HepG2 (cell line): ENCODE results near the gene TUT4. TPM values are rescaled to one million over a fixed set of nuclear protein-coding genes. Genes with fewer than 3 reads are reported as not detected.

Experiments
- ATAC-seq: fragments of 200-7000 bp; cut with Tn5 transposase; 3 replicates; pipeline ENCODE4 v1.9.1; 2020; ENCODE audit warnings: mild to moderate bottlenecking, moderate library complexity
- BruUV-seq: library from RNA; stranded (reverse); fragments of 400-500 nt; replicated peaks from 2 replicates; lab custom pipeline; 2021; lab: Mats Ljungman, UMichigan
- CTCF ChIA-PET: fragments of 300-600 bp; formaldehyde crosslinking; extraction: SDS; loops from one replicate; lab custom pipeline; 2021; ENCODE audit warnings: low total read pairs, inconsistent platforms, low intra/inter-chr PET ratio; lab: Yijun Ruan, JAX
- POLR2A ChIA-PET: fragments of 350-600 bp; sonication (Branson Sonifier 250); formaldehyde crosslinking; loops from one replicate; lab custom pipeline; 2020; ENCODE audit warnings: antibody characterized with exemption, inconsistent platforms; lab: Yijun Ruan, JAX
- DNase-seq: peaks from one replicate; pipeline ENCODE4 v3.0.0-alpha.2; 2015; ENCODE audit warnings: low spot score
- FAIRE-seq: peaks from 3 replicates; lab custom pipeline; 2011; peaks lifted over from hg19 to GRCh38; lab: Jason Lieb, UNC
- H2AFZ ChIP-seq: one replicate; pipeline ENCODE4 v1.6.1; 2011; ENCODE audit warnings: low read length, inconsistent platforms
- H3K27ac ChIP-seq: fragments of 300-600 bp; 3 replicates; pipeline ENCODE4 v1.8.0; 2011; ENCODE audit warnings: mixed run types, mild to moderate bottlenecking, mixed read lengths, low read length, inconsistent platforms; ENCODE audit not compliant: insufficient read depth; ENCODE audit errors: extremely low read length
- H3K27me3 ChIP-seq, 2 experiments: fragments of 200-600 bp in 1 of 2; 2 replicates in 1 of 2; 3 replicates in 1 of 2; pipeline versions ENCODE4 v1.6.0 to v1.8.0; 2011; ENCODE audit warnings: low read length in 2 of 2, mild to moderate bottlenecking in 2 of 2, moderate library complexity in 2 of 2, inconsistent platforms in 1 of 2; ENCODE audit not compliant: insufficient read depth in 2 of 2, control insufficient read depth in 1 of 2
- H3K36me3 ChIP-seq, 2 experiments: fragments of 200-600 bp in 1 of 2; replicated peaks in 1 of 2; 2 replicates in 1 of 2; 3 replicates in 1 of 2; pipeline versions ENCODE4 v1.5.1 to v1.8.0; 2011; ENCODE audit warnings: low read length in 2 of 2, inconsistent platforms in 1 of 2; ENCODE audit not compliant: insufficient read depth in 2 of 2, control insufficient read depth in 1 of 2
- H3K4me1 ChIP-seq: 2 replicates; pipeline ENCODE4 v1.5.1; 2012; ENCODE audit warnings: low read length, inconsistent platforms; ENCODE audit not compliant: insufficient read depth
- H3K4me2 ChIP-seq: 2 replicates; pipeline ENCODE4 v1.6.0; 2011; ENCODE audit warnings: low read depth, low read length, inconsistent platforms
- H3K4me3 ChIP-seq, 3 experiments: fragments of 200-600 bp in 1 of 3; sonication (generic), shearing (Covaris generic) in 1 of 3; replicated peaks in 1 of 3; 2 replicates each; pipeline ENCODE4 v1.5.1; 2011 to 2016; ENCODE audit warnings: low read length in 3 of 3, inconsistent platforms in 2 of 3, low read depth in 2 of 3, mild to moderate bottlenecking in 2 of 3, control low read depth in 1 of 3, mixed read lengths in 1 of 3; ENCODE audit not compliant: insufficient read depth in 1 of 3
- H3K79me2 ChIP-seq: one replicate; pipeline ENCODE4 v1.6.1; 2011; ENCODE audit warnings: low read length, inconsistent platforms; ENCODE audit not compliant: insufficient read depth
- H3K9ac ChIP-seq: 2 replicates; pipeline ENCODE4 v1.6.0; 2011; ENCODE audit warnings: mild to moderate bottlenecking, low read depth, low read length, inconsistent platforms; ENCODE audit not compliant: insufficient read depth
- H3K9me3 ChIP-seq: 2 replicates; pipeline ENCODE4 v1.5.1; 2012; ENCODE audit warnings: mild to moderate bottlenecking, low read length
- H4K20me1 ChIP-seq: 2 replicates; pipeline ENCODE4 v1.6.0; 2011; ENCODE audit warnings: inconsistent platforms, mild to moderate bottlenecking, low read length, moderate library complexity; ENCODE audit not compliant: insufficient read depth
- ARNT ChIP-seq: fragments of 450-650 bp; IDR thresholded peaks from 2 replicates; pipeline ENCODE4 v1.6.1; 2017
- CEBPB ChIP-seq: IDR thresholded peaks from 2 replicates; pipeline ENCODE4 v1.6.1; 2011; ENCODE audit warnings: low read depth, low read length, improper control_type of control experiment, borderline replicate concordance
- CEBPG ChIP-seq: IDR thresholded peaks from 2 replicates; pipeline ENCODE4 v1.6.1; 2016
- FOXA3 ChIP-seq: IDR thresholded peaks from 2 replicates; pipeline ENCODE4 v1.6.1; 2016; ENCODE audit warnings: missing genetic modification reagents, missing compliant biosample characterization
- FOXJ3 ChIP-seq: sonication (generic); formaldehyde crosslinking; IDR thresholded peaks from 2 replicates; pipeline ENCODE4 v1.4.0; 2020; ENCODE audit warnings: missing genetic modification reagents, mild to moderate bottlenecking, borderline replicate concordance
- FOXP1 ChIP-seq, 2 experiments: fragments of 450-650 bp in 1 of 2; IDR thresholded peaks; 2 replicates each; pipeline ENCODE4 v1.6.1; 2017 to 2018; ENCODE audit warnings: antibody characterized with exemption in 1 of 2
- KLF11 ChIP-seq: IDR thresholded peaks from 2 replicates; pipeline ENCODE4 v1.6.1; 2016; ENCODE audit warnings: missing compliant biosample characterization
- NCOR1 ChIP-seq: fragments of 200-600 bp; sonication (generic); IDR thresholded peaks from 2 replicates; pipeline ENCODE4 v1.7.0; 2017; ENCODE audit warnings: antibody characterized with exemption, low read length, borderline replicate concordance
- NFYC ChIP-seq: IDR thresholded peaks from 2 replicates; pipeline ENCODE4 v1.6.1; 2016; ENCODE audit warnings: missing genetic modification reagents, missing compliant biosample characterization
- RARA ChIP-seq: IDR thresholded peaks from 2 replicates; pipeline ENCODE4 v1.6.1; 2016; ENCODE audit warnings: missing genetic modification reagents, missing compliant biosample characterization
- SCMH1 ChIP-seq: sonication (generic); formaldehyde crosslinking; IDR thresholded peaks from 2 replicates; pipeline ENCODE4 v1.9.0; 2021; ENCODE audit warnings: missing genetic modification reagents, mild to moderate bottlenecking, borderline replicate concordance
- SOX5 ChIP-seq: IDR thresholded peaks from 2 replicates; pipeline ENCODE4 v1.6.1; 2016; ENCODE audit warnings: borderline replicate concordance
- SP5 ChIP-seq: IDR thresholded peaks from 2 replicates; pipeline ENCODE4 v1.6.1; 2016; ENCODE audit warnings: low read depth, borderline replicate concordance
- TBX3 ChIP-seq: fragments of 450-650 bp; IDR thresholded peaks from 2 replicates; pipeline ENCODE4 v1.6.1; 2017; ENCODE audit warnings: antibody characterized with exemption, mild to moderate bottlenecking, inconsistent platforms, borderline replicate concordance
- THAP11 ChIP-seq: IDR thresholded peaks from 2 replicates; pipeline ENCODE4 v1.6.1; 2016; ENCODE audit warnings: missing biosample characterization, missing genetic modification reagents
- ZFP36L2 ChIP-seq: sonication (generic); formaldehyde crosslinking; IDR thresholded peaks from 2 replicates; pipeline ENCODE4 v1.4.0; 2020; ENCODE audit warnings: missing genetic modification reagents
- ZNF101 ChIP-seq: sonication (generic); formaldehyde crosslinking; IDR thresholded peaks from 2 replicates; pipeline ENCODE4 v1.4.0; 2020; ENCODE audit warnings: mild to moderate bottlenecking, low read depth, missing genetic modification reagents, borderline replicate concordance
- ZSCAN25 ChIP-seq: sonication (generic); formaldehyde crosslinking; IDR thresholded peaks from 2 replicates; pipeline ENCODE4 v1.8.0; 2022; ENCODE audit warnings: mild to moderate bottlenecking, missing genetic modification reagents
- in situ Hi-C: cut with HindIII; loops from 2 replicates; pipeline ENCODE4 v1.10.0; 2017; ENCODE audit warnings: low pct_unique_long_range_greater_than_20kb; ENCODE audit not compliant: extremely low pct_ligation_motif_present
- intact Hi-C: fragments of 100-400 bp; cut with micrococcal nuclease; formaldehyde crosslinking; loops from one replicate; pipeline ENCODE4 v1.10.0; 2022; ENCODE audit not compliant: unreplicated experiment
- polyA plus RNA-seq, 8 experiments: library from polyadenylated mRNA; depleted of rRNA in 3 of 8; stranded (reverse) in 7 of 8; unstranded in 1 of 8; fragments of >200 nt; fragmentation: Illumina TruSeq in 4 of 8; extraction: Trizol in 4 of 8; gene quantifications; 2 replicates each; pipeline versions ENCODE4 v1.2.1 to v1.2.3, GENCODE V29; 2011 to 2016; ENCODE audit warnings: low read depth in 4 of 8, missing spikeins in 1 of 8, mixed read lengths in 1 of 8; ENCODE audit not compliant: insufficient read depth in 1 of 8
- total RNA-seq, 5 experiments: library from RNA; depleted of rRNA; stranded (reverse); fragments of >200 nt; fragmentation: Illumina TruSeq; extraction: Trizol; gene quantifications; 2 replicates each; pipeline ENCODE4 v1.2.3, GENCODE V29; 2016; ENCODE audit warnings: low read depth in 1 of 5
- TF ChIP-seq, protein P1 (sequence below): sonication (generic); formaldehyde crosslinking; conservative IDR thresholded peaks from 2 replicates; pipeline ENCODE4 v1.4.0; 2020; ENCODE audit warnings: mild to moderate bottlenecking, missing genetic modification reagents, moderate library complexity
- TF ChIP-seq, protein P2 (sequence below): sonication (generic); formaldehyde crosslinking; IDR thresholded peaks from 2 replicates; pipeline ENCODE4 v1.4.0; 2020; ENCODE audit warnings: missing genetic modification reagents

The TUT4 gene
- total and polyA plus RNA-seq, 2 of the 13 experiments (the other 11 are each of a cell fraction or from before 2014, with no cell fraction given), result 44.7 to 53.5 TPM

DNA sequence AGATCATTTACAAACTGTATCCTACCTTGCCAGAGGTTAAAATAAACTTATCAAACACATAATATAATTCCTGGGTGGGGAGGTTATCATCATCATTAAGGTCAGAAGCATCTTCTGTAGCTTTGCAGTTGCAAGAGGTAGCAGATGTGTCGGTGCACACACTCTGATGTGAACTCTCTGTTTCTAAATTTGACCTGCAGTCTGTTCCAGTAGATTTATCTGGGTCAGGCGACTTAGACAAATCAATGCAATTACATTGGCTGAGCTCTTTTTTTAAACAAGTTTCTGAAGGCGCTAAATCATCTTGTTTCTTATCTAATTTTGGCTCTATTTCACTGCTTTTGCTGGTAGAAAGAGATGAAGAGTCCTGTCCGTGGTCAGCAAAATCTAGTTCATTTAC, 78.1 kb downstream of the TUT4 start (continued):
- TF ChIP-seq KLF11 (CRISPR knock-in tag) (no peak), ZNF101 (CRISPR knock-in tag) (no peak), SCMH1 (CRISPR knock-in tag) (no peak), ZFP36L2 (no peak), ZSCAN25 (CRISPR knock-in tag) (no peak)

DNA sequence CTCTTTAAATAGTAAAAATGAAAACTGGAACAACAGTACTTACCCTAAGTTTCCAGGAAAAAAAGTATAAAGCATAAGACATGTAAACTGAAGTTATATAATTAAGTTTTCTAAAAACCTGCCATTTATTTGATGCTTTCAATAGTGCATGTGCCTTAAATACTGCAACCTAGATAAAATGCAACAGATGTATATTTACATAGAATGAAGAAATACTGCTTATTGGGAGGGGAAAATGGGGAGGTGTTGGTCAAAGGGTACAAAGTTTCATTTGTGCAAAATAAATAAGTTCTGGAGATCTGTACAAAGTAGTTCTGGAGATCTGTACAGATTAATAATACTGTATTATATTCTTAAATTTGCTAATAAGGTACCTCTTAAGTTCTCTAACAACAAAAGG, 79.9 kb downstream of the TUT4 start:
- no peaks in the 10 kb centered on the region for H3K9me3 ChIP-seq
- no peak for FAIRE-seq
- H3K27ac ChIP-seq, result no peak overlapping the region
- peaks cover 27% of the 10 kb centered on the region for H3K4me1 ChIP-seq
- ChIA-PET POLR2A (no interaction called here), CTCF (no interaction called here)
- intact Hi-C loops (loop anchor here (2.0 kb wide), 1 partner anchor 56 kb away; no protein-coding TSS in a partner anchor), in situ Hi-C loops (no loop called here)
- peak; percentile 65 for ATAC-seq
- H3K4me3 ChIP-seq, result no peak overlapping the region
- H3K36me3 ChIP-seq, result peaks cover 2 to 18% of the 10 kb centered on the region in 2 experiments
- H3K4me2 ChIP-seq, result no peak overlapping the region
- no peak overlapping the region for H2AFZ ChIP-seq
- peak; percentile 45 for DNase-seq
- no TSS peak for BruUV-seq
- H3K27me3 ChIP-seq, result no peaks in the 10 kb centered on the region
- no peak overlapping the region for H3K9ac ChIP-seq
- H3K79me2 ChIP-seq, result no peaks in the 10 kb centered on the region
- no peaks in the 10 kb centered on the region for H4K20me1 ChIP-seq
- TF ChIP-seq TBX3 (0 out of 2 replicates have a peak, but pooled peaks have one; percentile 18), CEBPG (CRISPR knock-in tag) (peak; percentile 69), THAP11 (0 out of 2 replicates have a peak, but pooled peaks have one; percentile 25), FOXA3 (CRISPR knock-in tag) (peak; percentile 53; the same call in 1 of the 2 replicates), FOXP1 (IDR thresholded peaks at IDR 0.05) (no peak), FOXP1 (CRISPR knock-in tag; IDR thresholded peaks at IDR 0.05) (peak; percentile 51; the same call in 1 of the 2 replicates), SP5 (peak; percentile 53; the same call in 1 of the 2 replicates), ARNT (no peak), RARA (CRISPR knock-in tag) (no peak), NFYC (CRISPR knock-in tag) (no peak), NCOR1 (peak; percentile 28; the same call in 1 of the 2 replicates), FOXJ3 (CRISPR knock-in tag) (peak; percentile 37; the same call in 1 of the 2 replicates), SOX5 (CRISPR knock-in tag) (peak; percentile 11; the same call in 1 of the 2 replicates), CEBPB (peak; percentile 51; the same call in 1 of the 2 replicates)
- TF ChIP-seq, protein P1, sequence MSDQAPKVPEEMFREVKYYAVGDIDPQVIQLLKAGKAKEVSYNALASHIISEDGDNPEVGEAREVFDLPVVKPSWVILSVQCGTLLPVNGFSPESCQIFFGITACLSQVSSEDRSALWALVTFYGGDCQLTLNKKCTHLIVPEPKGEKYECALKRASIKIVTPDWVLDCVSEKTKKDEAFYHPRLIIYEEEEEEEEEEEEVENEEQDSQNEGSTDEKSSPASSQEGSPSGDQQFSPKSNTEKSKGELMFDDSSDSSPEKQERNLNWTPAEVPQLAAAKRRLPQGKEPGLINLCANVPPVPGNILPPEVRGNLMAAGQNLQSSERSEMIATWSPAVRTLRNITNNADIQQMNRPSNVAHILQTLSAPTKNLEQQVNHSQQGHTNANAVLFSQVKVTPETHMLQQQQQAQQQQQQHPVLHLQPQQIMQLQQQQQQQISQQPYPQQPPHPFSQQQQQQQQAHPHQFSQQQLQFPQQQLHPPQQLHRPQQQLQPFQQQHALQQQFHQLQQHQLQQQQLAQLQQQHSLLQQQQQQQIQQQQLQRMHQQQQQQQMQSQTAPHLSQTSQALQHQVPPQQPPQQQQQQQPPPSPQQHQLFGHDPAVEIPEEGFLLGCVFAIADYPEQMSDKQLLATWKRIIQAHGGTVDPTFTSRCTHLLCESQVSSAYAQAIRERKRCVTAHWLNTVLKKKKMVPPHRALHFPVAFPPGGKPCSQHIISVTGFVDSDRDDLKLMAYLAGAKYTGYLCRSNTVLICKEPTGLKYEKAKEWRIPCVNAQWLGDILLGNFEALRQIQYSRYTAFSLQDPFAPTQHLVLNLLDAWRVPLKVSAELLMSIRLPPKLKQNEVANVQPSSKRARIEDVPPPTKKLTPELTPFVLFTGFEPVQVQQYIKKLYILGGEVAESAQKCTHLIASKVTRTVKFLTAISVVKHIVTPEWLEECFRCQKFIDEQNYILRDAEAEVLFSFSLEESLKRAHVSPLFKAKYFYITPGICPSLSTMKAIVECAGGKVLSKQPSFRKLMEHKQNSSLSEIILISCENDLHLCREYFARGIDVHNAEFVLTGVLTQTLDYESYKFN (CRISPR knock-in tag), result 0 out of 2 replicates have a peak, but pooled peaks have one; percentile 52
- TF ChIP-seq, protein P2, sequence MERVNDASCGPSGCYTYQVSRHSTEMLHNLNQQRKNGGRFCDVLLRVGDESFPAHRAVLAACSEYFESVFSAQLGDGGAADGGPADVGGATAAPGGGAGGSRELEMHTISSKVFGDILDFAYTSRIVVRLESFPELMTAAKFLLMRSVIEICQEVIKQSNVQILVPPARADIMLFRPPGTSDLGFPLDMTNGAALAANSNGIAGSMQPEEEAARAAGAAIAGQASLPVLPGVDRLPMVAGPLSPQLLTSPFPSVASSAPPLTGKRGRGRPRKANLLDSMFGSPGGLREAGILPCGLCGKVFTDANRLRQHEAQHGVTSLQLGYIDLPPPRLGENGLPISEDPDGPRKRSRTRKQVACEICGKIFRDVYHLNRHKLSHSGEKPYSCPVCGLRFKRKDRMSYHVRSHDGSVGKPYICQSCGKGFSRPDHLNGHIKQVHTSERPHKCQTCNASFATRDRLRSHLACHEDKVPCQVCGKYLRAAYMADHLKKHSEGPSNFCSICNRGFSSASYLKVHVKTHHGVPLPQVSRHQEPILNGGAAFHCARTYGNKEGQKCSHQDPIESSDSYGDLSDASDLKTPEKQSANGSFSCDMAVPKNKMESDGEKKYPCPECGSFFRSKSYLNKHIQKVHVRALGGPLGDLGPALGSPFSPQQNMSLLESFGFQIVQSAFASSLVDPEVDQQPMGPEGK, result peak; percentile 51; the same call in 1 of the 2 replicates
